Adrenal gland (tissue), 12 donors: ENCODE measurements around the gene GABRB3. TPM values are rescaled to one million over a fixed set of nuclear protein-coding genes. Genes with fewer than 3 reads are reported as not detected.

Experiments
- DNase-seq, 7 donors: peaks; one replicate each; pipeline ENCODE4 v3.0.0-alpha.2; 2019 to 2020
- H3K27ac ChIP-seq, 5 donors: fragments of 200-600 bp; sonication (generic) in 4 of 5; 1 replicate in 3 of 5; 2 replicates in 2 of 5; pipeline versions ENCODE4 v1.5.1 to v1.8.0; 2016 to 2020; ENCODE audit warnings: mild to moderate bottlenecking in 1 of 5
- H3K27me3 ChIP-seq: fragments of 200-600 bp; 2 replicates; pipeline ENCODE4 v1.8.0; 2021
- H3K36me3 ChIP-seq, 2 donors: fragments of 200-600 bp; replicated peaks in 1 of 2; 1 replicate in 1 of 2; 2 replicates in 1 of 2; pipeline versions ENCODE4 v1.5.1 to v1.8.0; 2018 to 2022
- H3K4me1 ChIP-seq, 2 donors: fragments of 200-600 bp; replicated peaks in 1 of 2; 1 replicate in 1 of 2; 2 replicates in 1 of 2; pipeline versions ENCODE4 v1.5.1 to v1.8.0; 2018 to 2021
- H3K4me3 ChIP-seq, 4 donors: fragments of 200-600 bp; sonication (generic) in 3 of 4; one replicate each; pipeline ENCODE4 v1.5.1; 2016 to 2018
- H3K9me3 ChIP-seq, 3 donors: fragments of 200-600 bp; sonication (generic) in 1 of 3; replicated peaks in 1 of 3; 1 replicate in 2 of 3; 2 replicates in 1 of 3; pipeline versions ENCODE4 v1.5.1 to v1.8.0; 2016 to 2021
- CTCF ChIP-seq, 6 experiments: fragments of 450-650 bp in 4 of 6; fragments of 200-600 bp in 2 of 6; sonication (generic) in 1 of 6; IDR thresholded peaks; 1 replicate in 5 of 6; 2 replicates in 1 of 6; pipeline versions ENCODE4 v1.5.1 to v1.8.0; 2016 to 2021; ENCODE audit warnings: antibody characterized with exemption in 6 of 6, mild to moderate bottlenecking in 2 of 6, moderate library complexity in 1 of 6
- POLR2A ChIP-seq, 2 donors: fragments of 450-650 bp; IDR thresholded peaks; one replicate each; pipeline ENCODE4 v1.6.1; 2017; ENCODE audit warnings: antibody characterized with exemption in 2 of 2, mild to moderate bottlenecking in 2 of 2, moderate library complexity in 1 of 2
- WGBS, 4 donors: extraction: QIAGEN DNeasy Blood & Tissue Kit in 2 of 4; methylation state at CpG; one replicate each; pipeline versions ENCODE4 v1.1.5 to v1.1.7; 2013 to 2017; 5-methylcytosine and 5-hydroxymethylcytosine counted together
- intact Hi-C, 2 donors: fragments of 100-400 bp; cut with DNase I; formaldehyde crosslinking; loops; one replicate each; pipeline versions ENCODE4 v1.14.1 to v1.15.0; 2022 to 2023
- polyA plus RNA-seq, 3 donors: library from polyadenylated mRNA; stranded (reverse); fragments of 200-250 nt in 2 of 3; fragments of 350-450 nt in 1 of 3; fragmentation: Illumina TruSeq in 1 of 3; extraction: RNeasy Lipid Tissue Mini Kit (QIAGEN cat#74804) in 1 of 3; gene quantifications; one replicate each; pipeline ENCODE4 v1.2.3, GENCODE V29; 2013 to 2014
- total RNA-seq, 9 donors: library from RNA; depleted of rRNA in 4 of 9; stranded (reverse); fragments of >200 nt in 4 of 9; fragments of 120-200 nt in 1 of 9; fragmentation: NEBNext Ultra II Directional in 1 of 9; extraction: Animal tissue kit (Norgen Biotek cat#: 25700) in 1 of 9; gene quantifications; one replicate each; pipeline versions ENCODE4 v1.1.0 to v1.2.4, GENCODE V29; 2013 to 2023
- donor health status: healthy with polysubstance abuse.
- donor health status: Bipolar disorder and iron deficiency.
- donor health status: DM: yes; HTN: yes; CAD: no.
- donor health status: DM: no; HTN: no; CAD: no.
- donor health status: DM: no; HTN: no; CAD: no.
- donor health status: DM: yes; HTN: yes; CAD: no.

GABRB3 gene
- total and polyA plus RNA-seq, 12 donors = 0.95 to 13.3 (median 2.8) TPM

GRCh38 chr15:26615927-26616302 is 157.0 kb downstream of the GABRB3 start:
- no peaks in the 10 kb centered on the region for H3K9me3 ChIP-seq
- WGBS, 4 donors = 76 to 85% (median 83%) methylated on average over 3 of the region's 3 CpGs
- H3K27me3 ChIP-seq = no peaks in the 10 kb centered on the region
- TF ChIP-seq POLR2A (IDR thresholded peaks at IDR 0.05) (no peak), CTCF (IDR thresholded peaks at IDR 0.05) (no peak)
- H3K27ac ChIP-seq = no peak overlapping the region
- no peaks in the 10 kb centered on the region for H3K36me3 ChIP-seq
- H3K4me1 ChIP-seq = no peaks in the 10 kb centered on the region
- DNase-seq = no peak
- H3K4me3 ChIP-seq = no peak overlapping the region
- intact Hi-C loops = no loop called here

GRCh38 chr15:26615188-26615926 is 157.5 kb downstream of the GABRB3 start:
- Histone ChIP-seq H3K9me3 (no peaks in the 10 kb centered on the region), H3K27ac (no peak overlapping the region), H3K27me3 (no peaks in the 10 kb centered on the region), H3K36me3 (no peaks in the 10 kb centered on the region), H3K4me3 (no peak overlapping the region), H3K4me1 (no peaks in the 10 kb centered on the region)
- WGBS, 4 donors = 78 to 89% (median 81%) methylated on average over 7 of the region's 7 CpGs
- intact Hi-C loops = no loop called here
- DNase-seq = no peak
- TF ChIP-seq CTCF (IDR thresholded peaks at IDR 0.05) (no peak), POLR2A (IDR thresholded peaks at IDR 0.05) (no peak)

- WGBS, 4 donors = 63 to 71% (median 66%) methylated on average over 3 of the region's 3 CpGs
- Histone ChIP-seq H3K36me3 (no peaks in the 10 kb centered on the region), H3K4me3 (no peak overlapping the region), H3K27me3 (no peaks in the 10 kb centered on the region), H3K27ac (no peak overlapping the region), H3K9me3 (no peaks in the 10 kb centered on the region), H3K4me1 (no peaks in the 10 kb centered on the region)
- TF ChIP-seq CTCF (IDR thresholded peaks at IDR 0.05) (no peak), POLR2A (IDR thresholded peaks at IDR 0.05) (no peak)
- intact Hi-C loops = no loop called here
- no peak for DNase-seq
These were observed 158.1 kb downstream of the GABRB3 start for GRCh38 chr15:26614734-26615133.

GRCh38 chr15:26598704-26599103 is 174.2 kb downstream of the GABRB3 start:
- 39 to 94% (median 69%) methylated on average over 2 of the region's 2 CpGs for WGBS, 4 donors
- H3K9me3 ChIP-seq = peaks cover 0 to 8% (median 7%) of the 10 kb centered on the region in 3 donors
- TF ChIP-seq CTCF (IDR thresholded peaks at IDR 0.05) = no peak
- no peak for TF ChIP-seq POLR2A (IDR thresholded peaks at IDR 0.05)
- intact Hi-C loops = no loop called here
- no peak overlapping the region for H3K4me3 ChIP-seq
- H3K27me3 ChIP-seq = no peaks in the 10 kb centered on the region
- H3K36me3 ChIP-seq = no peaks in the 10 kb centered on the region
- no peak for DNase-seq
- no peaks in the 10 kb centered on the region for H3K4me1 ChIP-seq
- no peak overlapping the region for H3K27ac ChIP-seq
